SKM-1 (cell line): ENCODE data around the gene NECTIN1.

Source experiments
- DNase-seq: peaks from one replicate; lab custom pipeline; 2025; ENCODE audit not compliant: unreplicated experiment; lab: John Stamatoyannopoulos, UW

The NECTIN1 gene

DNA sequence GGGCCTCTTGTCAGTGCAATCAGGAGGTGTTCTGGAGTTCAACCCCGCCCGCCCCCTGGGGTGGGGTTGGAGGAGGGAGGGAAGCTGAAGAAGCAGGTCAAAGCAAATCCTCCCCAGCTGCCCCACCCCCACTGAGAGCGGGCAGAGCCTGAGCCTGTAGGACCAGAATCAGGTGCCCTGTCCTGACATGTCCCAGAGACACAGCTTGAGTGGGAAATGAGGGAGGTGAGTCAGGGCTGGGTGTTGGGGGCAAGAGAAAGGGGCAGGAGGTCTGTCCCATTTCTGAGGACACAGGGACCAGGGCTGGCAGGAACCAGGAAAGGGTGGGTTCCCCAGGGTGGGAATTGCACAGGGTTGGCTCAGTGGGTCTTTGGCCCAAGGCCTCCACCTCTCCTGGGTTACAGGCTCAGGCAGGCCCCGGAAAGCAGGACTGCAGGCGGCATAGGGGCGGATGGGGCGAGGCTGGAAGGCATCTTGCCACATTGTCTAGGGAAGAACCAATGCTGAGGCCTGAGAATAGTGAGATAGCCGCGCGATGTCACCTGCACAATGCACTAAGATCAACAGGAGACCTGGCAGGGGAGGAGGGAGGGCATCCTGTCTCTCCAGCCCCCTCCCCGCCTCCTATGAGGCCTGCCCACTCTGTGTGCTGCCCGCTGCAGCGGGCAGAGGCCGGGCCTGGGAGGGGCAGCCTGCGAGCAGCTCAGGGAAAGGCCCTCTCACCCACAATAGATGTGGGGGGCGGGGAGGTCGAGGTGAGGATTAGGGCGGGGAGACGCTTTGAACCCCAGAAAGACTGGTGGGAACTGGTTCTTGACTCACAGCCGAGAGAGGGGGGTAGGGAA is 32.4 kb downstream of the NECTIN1 start:
- DNase-seq: no peak

DNA sequence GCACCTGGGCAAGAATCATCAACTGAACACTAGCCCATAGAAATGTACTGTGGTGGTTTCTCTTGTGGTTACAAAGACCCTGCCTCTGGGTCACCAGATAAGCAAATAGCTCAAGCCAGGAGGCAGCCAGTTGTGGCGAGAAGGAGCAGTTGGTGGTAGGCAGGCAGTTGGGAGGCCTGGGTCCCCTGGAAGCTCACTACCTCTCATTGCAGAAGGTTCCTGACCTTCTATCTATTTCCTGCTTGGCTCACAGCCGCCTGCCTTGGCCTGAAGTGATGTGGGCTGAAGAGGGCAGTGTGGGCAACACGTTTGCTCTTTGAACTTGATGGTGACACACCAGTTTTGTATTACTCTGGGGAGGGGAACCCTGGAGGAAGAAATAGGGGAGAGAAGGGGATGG is 34.7 kb downstream of the NECTIN1 start:
- DNase-seq: peak; percentile 51

DNA sequence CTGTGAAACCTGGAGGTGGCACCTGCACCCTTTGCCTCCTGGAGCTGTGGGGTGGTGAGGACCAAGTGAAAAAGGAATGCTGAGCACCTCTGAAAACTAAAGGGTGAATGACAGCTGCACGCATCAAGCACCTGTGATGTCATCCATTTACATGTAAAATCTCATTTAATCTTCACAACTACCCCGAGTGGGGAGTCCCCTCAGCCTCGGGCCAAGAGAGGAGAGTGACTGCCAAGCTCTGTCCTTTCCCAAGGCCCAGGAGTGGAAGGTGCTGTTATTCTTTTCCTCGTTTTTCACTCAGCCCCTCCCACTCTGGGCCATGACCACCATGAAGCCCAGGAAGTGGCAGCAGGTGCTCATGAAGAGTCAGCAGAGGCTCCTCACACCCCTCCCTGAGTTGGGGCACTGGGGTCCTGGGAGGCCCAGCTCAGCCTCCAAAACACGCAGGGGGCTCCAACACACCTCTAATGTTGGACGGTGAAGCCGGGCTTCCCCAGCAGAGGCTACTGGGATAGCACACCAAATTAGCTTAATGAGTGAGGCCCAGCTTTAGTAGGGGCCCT is 35.7 kb downstream of the NECTIN1 start:
- DNase-seq: no peak

DNA sequence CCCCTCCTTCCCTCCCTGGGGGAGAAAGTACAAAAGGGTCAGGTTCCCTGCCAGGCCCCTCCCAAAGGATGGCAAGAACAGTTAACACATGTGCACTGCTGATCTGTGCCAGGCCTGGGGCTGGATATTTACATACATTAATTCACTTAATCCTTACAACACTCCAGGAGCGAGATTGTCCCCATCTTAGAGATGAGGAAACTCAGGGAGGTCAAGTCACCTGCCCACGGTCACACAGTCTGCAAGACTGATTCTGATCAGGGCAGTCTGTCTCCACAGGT is 36.5 kb downstream of the NECTIN1 start:
- no peak for DNase-seq

DNA sequence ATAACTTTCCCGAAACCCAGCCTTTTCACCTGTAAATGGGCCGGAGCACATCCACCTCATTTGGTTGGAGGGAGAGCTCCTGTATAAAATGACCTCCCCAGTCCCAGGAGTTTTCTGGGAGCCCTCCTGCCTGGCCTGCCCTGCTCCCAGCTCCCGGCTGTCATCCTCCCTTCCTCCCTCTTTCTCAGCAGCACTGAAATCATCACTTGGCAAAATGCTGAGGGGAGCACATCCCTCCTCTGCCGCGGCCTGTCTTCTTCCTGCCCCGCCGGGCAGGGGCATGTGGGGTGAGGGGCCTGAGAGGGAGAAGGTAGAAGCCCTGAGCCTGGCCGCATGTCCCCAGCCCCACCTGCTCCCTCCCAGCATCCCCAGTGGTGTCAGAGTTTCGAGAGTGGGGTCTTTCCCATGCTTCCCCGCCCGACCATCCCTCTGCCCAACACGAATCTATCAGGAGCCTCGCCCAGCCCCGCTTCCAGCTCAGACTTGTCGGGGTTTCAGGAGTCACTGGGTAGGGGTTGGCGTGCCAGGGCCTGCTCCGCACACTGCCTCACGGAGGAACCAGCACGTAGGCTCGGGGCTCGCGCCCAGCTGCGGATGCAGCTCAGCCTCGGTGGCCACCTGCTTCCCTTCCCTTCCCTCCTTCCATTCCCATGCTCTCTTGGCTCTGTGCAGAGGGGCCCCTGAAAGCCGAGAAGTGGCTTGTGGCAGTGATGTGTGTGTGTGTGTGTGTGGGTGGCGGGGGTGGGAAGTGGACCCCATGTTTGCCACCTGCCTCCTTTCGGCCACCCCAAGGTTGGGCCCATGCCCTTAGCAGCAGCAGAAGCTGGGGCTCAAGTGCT is 37.1 kb downstream of the NECTIN1 start:
- DNase-seq: no peak

DNA sequence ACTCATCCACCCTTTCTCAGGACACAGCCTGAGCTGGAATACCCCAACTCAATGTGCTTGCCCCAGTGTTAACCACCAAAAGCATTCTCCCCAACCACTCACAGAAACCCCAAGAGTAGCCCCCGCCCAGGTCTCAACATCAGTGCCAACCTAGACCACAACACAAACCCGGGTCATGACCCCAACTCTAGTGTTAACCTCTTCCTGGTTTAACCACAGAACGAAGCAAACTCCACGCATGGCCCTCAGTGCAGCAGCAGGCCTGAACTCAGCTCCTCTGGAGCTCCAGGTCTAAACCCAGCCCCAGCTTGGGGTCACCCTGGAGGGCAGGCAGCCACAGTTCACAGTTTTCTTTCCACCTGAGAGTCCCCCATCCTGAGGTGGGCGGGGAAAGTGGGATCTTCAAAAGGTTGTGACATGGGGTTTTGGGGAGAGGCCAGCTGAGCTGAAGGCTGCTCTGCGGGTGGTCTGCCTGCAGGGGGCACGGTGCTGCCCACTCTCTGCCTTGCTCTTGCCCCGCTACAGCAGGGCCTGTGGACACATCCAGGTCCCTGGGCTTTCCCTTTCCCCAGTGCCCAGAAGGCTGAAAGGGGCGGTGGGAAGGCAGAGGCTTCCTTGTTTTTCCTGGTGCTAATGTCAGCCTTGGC is 37.9 kb downstream of the NECTIN1 start:
- peak; percentile 54 for DNase-seq

DNA sequence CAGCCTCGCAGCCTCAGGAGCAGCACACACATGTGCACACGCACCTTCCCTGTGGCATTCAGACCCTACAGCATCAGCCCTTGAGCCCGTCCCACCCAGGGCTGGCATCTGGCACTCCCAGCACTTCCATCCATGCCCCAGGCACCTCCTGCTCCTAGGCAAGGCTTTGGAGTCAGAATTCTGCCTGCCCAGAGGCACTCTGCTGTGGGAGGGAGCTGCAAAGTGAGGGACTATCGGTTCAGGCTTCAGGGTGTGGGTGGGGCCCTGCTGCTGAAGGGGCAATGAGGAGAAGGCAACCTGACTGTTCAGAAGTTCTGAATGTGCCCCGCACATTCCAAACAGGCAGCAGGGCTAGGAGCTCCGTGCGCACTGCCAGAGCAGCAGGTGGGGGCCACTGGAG is 39.7 kb downstream of the NECTIN1 start:
- no peak for DNase-seq

DNA sequence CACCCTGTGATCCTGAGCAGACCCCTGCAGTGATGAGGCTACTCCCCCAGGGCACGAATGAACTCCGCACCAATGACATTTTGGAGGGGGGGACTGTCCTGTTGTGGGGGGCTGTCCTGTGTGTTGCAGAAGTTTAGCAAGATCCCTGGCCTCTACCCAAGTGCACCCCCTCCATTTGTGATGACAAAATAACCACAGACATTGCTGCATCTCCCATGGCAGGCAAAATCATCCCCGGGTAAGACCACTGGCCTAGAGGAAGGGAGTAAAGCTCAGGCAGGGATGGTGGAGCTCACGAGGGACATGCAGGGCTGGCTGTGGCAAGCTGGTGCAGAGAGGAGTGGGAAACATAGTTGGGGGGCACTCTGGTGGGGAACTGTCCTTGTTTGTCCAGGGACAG is 40.6 kb downstream of the NECTIN1 start:
- no peak for DNase-seq

DNA sequence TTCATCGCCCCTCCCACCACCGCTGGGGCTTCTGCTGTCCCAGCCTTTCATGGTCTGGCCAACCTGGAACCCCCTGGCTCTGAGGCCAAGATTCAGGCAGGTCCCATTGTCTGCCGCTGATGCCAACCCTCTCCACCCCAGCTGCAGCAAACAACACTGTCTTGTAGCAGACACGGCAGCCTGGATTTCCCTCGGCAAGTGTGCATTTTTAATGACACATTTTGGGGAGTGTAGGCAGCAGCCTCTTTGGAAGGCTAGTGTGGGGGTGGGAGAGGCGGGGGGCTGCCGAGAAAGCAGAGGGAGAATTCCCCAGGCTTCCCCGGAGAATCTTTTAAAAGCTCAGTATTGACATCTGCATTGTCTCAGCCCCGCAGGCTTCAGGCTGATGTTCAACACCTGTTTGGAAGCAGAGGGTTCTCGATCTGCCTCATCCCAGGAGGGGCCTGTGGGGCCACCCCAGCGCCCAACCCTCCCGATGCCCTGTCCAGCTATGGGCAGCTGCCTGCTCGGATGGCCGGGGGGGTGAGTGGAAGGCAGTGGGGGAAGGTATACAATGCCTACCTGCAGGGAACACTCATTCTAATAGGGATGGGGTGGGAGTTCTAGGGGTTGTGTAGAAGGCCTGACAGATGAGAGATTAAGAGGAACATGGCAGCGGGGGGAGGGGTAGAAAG is 41.5 kb downstream of the NECTIN1 start:
- DNase-seq: no peak

DNA sequence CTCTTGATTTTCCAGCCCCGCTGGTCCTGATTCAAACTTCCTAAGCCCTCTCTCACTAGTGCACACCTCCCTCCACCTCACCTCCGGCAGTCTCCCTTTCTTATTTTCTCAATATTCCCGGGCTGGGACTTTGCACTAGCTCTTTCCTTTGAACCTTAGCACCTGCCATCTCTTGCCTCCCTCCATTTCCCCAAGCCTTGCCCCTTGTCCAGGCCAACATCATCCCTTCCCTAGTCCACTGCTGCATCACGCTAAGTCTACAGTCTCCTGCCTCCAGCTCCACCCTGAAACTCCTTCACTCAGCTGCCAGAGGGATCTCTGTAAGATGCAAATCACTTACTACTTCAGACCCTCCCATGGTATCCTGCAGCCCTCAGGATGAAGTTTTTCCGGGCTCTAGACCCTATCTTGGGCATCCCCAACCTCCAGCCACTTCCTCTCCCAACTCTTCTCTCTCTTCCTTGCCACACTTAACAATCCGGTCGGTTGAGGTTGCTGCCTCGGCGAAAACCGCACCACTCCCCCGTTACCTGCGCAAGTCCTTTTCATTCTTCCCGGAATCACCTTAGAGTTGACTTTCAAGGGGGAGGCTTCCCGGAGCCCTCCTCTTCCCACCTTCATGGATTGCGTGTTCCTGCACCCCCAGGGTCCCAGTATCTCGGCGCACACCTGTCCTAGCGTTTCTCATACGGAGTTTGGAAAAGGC is 42.7 kb downstream of the NECTIN1 start:
- no peak for DNase-seq

DNA sequence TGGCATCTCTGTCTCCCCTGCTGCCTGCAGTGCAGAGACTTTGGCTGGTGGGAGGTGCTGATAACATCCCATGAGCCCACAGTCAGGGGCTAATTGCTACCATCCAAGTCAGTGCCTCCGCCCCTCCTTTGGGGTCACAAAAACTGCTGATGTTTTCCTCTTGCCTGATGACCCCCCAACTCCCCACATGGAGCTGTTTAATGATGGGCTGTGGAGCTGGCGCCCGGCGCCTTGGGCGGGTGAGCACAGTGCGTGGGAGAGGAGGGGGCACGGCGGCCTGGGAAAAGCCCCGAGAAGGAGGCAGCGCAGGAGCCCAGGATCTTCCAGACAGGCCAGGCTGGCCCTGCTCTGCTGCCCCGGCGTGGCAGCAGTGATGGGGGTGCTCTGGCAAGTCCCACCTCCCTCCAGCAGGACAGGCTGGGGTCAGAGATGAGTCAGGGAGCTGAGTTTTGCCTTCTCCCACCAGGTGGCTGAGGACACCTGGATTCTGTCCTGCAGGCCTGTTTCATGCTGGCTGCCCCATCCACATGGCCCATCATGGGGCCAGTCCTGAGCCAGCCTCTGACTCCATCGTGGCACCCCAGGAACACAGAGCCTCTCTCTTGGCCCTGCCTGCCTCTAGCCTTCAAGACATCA is 43.8 kb downstream of the NECTIN1 start:
- DNase-seq: no peak

DNA sequence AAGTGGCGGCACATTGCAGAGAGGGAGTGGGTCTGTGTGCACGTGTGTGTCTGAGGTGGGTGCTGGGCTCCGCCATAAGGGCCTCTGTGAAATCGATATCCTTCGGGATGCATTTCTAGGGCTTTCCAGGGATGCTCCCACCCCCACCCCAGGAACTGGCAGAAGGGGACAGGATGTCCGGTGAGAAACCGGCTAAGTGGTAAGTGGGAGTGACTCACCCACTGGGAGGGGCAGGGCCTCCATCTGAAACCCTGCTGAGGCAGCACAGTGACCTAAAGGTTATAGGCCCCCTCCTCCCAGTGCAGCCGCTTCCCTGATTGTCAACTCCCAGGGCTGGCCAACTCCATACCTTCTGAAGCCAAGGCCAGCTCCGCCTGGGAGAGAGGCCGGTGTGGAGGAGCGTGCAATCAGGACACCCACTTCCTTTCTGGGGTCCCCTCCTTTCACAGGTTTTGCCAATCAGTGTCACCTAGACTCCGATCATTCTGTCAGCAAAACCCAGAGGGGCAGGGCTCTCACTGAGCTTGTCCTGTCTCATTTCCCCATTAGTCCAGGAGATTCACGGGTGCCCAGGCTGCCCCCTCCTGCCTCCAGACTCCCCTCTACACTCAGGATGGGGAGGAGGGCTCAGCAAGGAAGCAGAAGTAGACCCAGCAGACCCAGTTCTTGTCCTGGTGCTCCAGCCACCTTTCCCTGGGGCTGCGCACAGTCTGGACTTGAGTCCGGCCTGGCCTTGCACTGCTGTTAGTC is 44.5 kb downstream of the NECTIN1 start:
- no peak for DNase-seq

DNA sequence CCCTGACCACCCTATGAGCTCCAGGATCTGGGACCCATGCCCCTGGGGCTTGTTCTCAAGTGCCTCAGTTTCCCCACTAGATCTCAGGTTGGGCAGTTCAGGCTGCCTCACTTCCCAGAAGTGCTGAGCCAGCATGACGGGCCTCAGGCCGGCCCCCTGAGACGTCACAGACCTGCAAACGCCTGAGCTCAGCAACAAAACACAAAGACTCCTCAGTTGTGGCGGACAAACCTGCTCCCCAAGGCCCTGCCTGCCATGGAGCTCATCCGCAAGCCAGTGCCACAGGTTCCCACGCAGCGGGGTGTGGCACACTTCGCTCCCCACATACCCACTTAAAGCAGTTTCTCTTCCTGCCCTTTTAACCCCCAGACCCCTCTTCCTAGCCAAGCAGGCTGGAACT is 45.2 kb downstream of the NECTIN1 start:
- DNase-seq: no peak

DNA sequence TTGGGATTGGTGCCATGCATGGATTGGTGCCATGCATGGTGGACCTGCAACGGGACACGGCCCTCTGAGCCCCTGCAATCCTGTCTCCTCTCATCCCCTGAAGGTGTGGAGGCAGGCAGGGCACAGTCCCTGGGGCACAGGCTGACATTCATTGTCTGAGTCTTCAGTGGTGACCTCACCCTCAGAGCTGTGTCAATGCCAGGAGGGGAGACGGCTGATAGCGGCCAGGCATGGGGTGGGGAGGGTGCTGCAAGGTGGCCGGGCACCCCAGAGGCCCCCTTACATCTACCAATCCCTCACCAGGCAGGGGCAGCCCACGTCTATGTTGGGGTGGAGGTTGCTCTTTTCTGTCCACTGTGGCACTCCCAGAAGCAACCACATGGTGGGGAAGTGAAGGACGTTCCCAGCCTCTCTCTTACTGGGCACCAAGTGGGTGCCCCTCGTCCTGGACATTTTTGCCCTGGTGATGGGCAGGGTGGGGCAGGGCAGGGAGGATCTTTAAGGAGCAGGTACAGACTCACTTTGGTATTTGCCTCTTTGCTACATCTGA is 47.6 kb downstream of the NECTIN1 start:
- no peak for DNase-seq

DNA sequence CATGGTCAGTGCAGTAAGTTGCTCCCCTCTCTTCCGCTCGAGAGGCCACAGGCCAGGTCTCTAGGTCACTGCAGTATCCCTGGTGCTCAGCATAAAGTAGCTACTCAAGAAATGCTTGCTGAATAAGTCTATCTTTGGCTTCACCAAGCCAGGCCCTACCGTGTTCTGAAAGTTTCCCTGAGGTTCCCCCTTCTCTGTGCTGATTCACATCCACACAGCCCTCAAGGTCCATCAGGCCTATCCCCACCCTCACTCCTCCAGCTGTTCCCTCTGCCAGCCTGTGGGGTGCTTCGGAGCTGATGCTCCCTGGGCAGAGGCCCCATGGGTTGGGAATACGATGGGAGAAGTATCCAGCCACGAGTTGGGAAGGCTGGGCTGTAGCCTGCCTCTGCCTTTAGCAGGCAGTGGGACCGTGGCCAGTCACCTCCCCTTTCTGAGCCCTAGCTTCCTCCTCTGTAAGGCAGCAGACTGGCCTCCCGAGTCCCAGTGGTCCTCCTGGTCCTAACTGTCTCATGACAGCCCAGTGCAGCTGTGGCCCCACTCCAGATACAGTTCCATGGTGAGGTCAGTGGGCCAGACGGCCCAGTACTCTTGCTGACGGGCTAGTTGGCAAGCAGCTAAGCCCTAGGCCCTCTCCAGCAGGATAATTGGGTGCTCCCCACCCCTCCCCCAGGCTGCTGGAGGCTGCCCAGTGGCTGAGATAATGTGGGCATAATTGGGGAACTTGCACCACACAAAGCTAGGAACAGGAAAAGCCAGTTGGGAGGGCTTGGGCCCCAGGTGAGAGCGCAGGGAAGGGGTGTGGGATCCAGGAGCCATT is 48.2 kb downstream of the NECTIN1 start:
- peak; percentile 17 for DNase-seq

DNA sequence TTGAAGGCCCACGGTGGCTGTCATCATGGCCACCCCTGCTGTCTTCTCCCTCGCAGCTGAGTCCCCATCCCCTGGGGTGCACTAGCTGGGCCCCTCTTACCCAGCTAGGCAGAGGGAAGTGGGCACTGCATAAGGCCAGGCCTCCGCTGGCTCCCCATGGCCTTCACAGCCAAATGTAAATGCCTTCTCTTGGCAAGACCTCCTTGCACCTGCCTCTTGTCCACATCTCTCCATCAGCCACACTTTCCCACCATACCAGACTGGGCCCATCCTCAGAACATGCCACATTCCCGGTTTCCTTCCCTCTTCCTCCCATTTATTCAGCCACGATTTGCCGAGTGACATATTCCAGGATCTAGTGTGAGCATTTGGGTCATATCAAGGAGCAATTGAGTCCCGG is 49.7 kb downstream of the NECTIN1 start:
- no peak for DNase-seq

DNA sequence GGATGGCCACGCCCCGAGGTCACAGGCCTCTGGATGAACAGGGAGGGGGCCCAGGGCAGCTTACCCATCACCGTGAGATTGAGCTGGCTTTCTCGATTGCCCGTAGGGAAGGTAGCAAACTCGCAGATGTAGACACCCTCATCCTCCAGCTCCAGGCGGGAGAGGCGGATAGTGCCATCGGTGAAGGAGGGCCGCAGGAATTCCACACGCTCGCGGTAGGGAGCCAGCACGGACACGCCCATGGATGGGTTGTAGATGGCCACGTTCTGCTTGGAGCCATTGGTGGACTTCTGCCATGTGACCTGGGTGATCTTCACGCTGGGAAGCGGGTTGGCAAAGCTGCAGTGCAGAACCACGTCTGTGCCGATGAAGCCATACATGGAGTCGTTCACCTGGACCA is 50.6 kb downstream of the NECTIN1 start:
- DNase-seq: no peak

DNA sequence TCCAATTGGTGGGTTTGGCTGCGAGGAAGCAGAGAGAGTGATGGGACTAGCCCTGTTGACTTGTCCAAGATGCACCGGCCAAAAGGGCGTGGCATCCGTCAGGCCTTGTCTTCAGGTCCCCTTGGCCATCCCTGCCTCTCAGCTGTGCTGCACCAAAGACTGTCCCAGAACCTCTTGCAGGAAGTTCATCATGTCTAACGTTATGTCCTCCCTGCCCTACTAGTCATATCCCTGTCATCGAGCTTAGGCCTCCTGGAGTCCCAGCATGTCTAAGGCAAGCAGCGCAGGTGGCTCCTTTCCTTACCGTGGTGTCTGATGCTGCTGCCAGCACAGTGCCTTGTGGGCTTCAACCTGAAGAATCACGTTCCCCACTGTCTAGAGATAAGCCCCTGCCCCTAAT is 51.2 kb downstream of the NECTIN1 start:
- no peak for DNase-seq
